Loucy (cell line): ENCODE measurements around the gene AP2A1.

Experiments
- H2AFZ ChIP-seq: fragments of 200-600 bp; sonication (generic); 2 replicates; pipeline ENCODE4 v1.6.0; 2016; ENCODE audit warnings: antibody characterized with exemption, mild to moderate bottlenecking, low read length, moderate library complexity
- H3F3A ChIP-seq: fragments of 200-600 bp; 2 replicates; pipeline ENCODE4 v1.6.0; 2016; ENCODE audit warnings: antibody characterized with exemption, low read depth, mild to moderate bottlenecking
- H3K27me3 ChIP-seq: fragments of 200-600 bp; sonication (generic); 2 replicates; pipeline ENCODE4 v1.6.1; 2014; ENCODE audit warnings: low read length, mild to moderate bottlenecking; ENCODE audit not compliant: insufficient read depth, poor library complexity, severe bottlenecking
- H3K36me3 ChIP-seq: fragments of 200-600 bp; sonication (generic); 2 replicates; pipeline ENCODE4 v1.6.1; 2016; ENCODE audit warnings: low read length; ENCODE audit not compliant: insufficient read depth
- H3K4me1 ChIP-seq: fragments of 200-600 bp; sonication (generic); 2 replicates; pipeline ENCODE4 v1.5.1; 2014; ENCODE audit warnings: low read length, mild to moderate bottlenecking; ENCODE audit not compliant: insufficient read depth, poor library complexity, severe bottlenecking
- H3K4me2 ChIP-seq: fragments of 200-600 bp; sonication (generic); 2 replicates; pipeline ENCODE4 v1.6.0; 2014; ENCODE audit warnings: antibody characterized with exemption, low read length, low read depth, mild to moderate bottlenecking; ENCODE audit not compliant: poor library complexity, severe bottlenecking
- H3K4me3 ChIP-seq: fragments of 200-600 bp; sonication (generic); 2 replicates; pipeline ENCODE4 v1.5.1; 2014; ENCODE audit warnings: low read length, mild to moderate bottlenecking, mixed read lengths; ENCODE audit not compliant: poor library complexity, severe bottlenecking
- H3K79me2 ChIP-seq: fragments of 200-600 bp; sonication (generic); 2 replicates; pipeline ENCODE4 v1.6.1; 2014; ENCODE audit warnings: low read length; ENCODE audit not compliant: insufficient read depth
- H3K9ac ChIP-seq: fragments of 200-600 bp; sonication (generic); 2 replicates; pipeline ENCODE4 v1.6.0; 2014; ENCODE audit warnings: mild to moderate bottlenecking, low read depth, low read length, moderate library complexity; ENCODE audit not compliant: poor library complexity, severe bottlenecking
- H3K9me2 ChIP-seq: fragments of 200-600 bp; sonication (generic); replicated peaks from 2 replicates; pipeline ENCODE4 v1.6.1; 2016; ENCODE audit warnings: low read depth, low read length, mixed read lengths
- H3K9me3 ChIP-seq: fragments of 200-600 bp; sonication (generic); 2 replicates; pipeline ENCODE4 v1.6.1; 2014; ENCODE audit warnings: mild to moderate bottlenecking, antibody characterized with exemption, low read length, low read depth; ENCODE audit not compliant: insufficient read depth
- H4K20me1 ChIP-seq: fragments of 200-600 bp; sonication (generic); 2 replicates; pipeline ENCODE4 v1.6.0; 2014; ENCODE audit warnings: antibody characterized with exemption, low read length, mild to moderate bottlenecking; ENCODE audit not compliant: insufficient read depth, poor library complexity, severe bottlenecking
- CTCF ChIP-seq: fragments of 200-600 bp; sonication (generic); conservative IDR thresholded peaks from 2 replicates; pipeline ENCODE4 v1.5.1; 2014; ENCODE audit warnings: mild to moderate bottlenecking, antibody characterized with exemption, low read length
- EZH2phosphoT487 ChIP-seq: fragments of 200-600 bp; IDR thresholded peaks from 2 replicates; pipeline ENCODE4 v1.6.1; 2018; ENCODE audit warnings: antibody characterized with exemption, mild to moderate bottlenecking, moderate library complexity, borderline replicate concordance

The AP2A1 gene

GRCh38 chr19:49847731-49848696 lies 81.2 kb downstream of the AP2A1 start:
- H3K36me3 ChIP-seq: no peaks in the 10 kb centered on the region
- H3K9me3 ChIP-seq: no peaks in the 10 kb centered on the region
- H3F3A ChIP-seq: 0 out of 2 replicates have a peak, but pooled peaks cover 3% of the 10 kb centered on the region
- no peaks in the 10 kb centered on the region for H3K27me3 ChIP-seq
- no peaks in the 10 kb centered on the region for H3K9me2 ChIP-seq
- peaks cover 14% of the 10 kb centered on the region for H3K79me2 ChIP-seq
- peak overlapping the region; percentile 52 for H3K4me2 ChIP-seq
- H3K9ac ChIP-seq: no peak overlapping the region
- H3K4me1 ChIP-seq: peaks cover 31% of the 10 kb centered on the region
- no peak overlapping the region for H2AFZ ChIP-seq
- H4K20me1 ChIP-seq: peaks cover 14% of the 10 kb centered on the region
- peak overlapping the region; percentile 15 for H3K4me3 ChIP-seq
- TF ChIP-seq CTCF: no peak

GRCh38 chr19:49848938-49849337 lies 82.1 kb downstream of the AP2A1 start:
- peaks cover 32% of the 10 kb centered on the region for H3K4me1 ChIP-seq
- no peak overlapping the region for H2AFZ ChIP-seq
- H3K36me3 ChIP-seq: no peaks in the 10 kb centered on the region
- H4K20me1 ChIP-seq: peaks cover 23% of the 10 kb centered on the region
- peaks cover 24% of the 10 kb centered on the region for H3K79me2 ChIP-seq
- H3F3A ChIP-seq: 0 out of 2 replicates have a peak, but pooled peaks cover 3% of the 10 kb centered on the region
- no peaks in the 10 kb centered on the region for H3K27me3 ChIP-seq
- no peaks in the 10 kb centered on the region for H3K9me3 ChIP-seq
- no peaks in the 10 kb centered on the region for H3K9me2 ChIP-seq
- no peak overlapping the region for H3K9ac ChIP-seq
- H3K4me3 ChIP-seq: no peak overlapping the region
- peak overlapping the region; percentile 52 for H3K4me2 ChIP-seq
- TF ChIP-seq CTCF (no peak), EZH2phosphoT487 (no peak)

- Histone ChIP-seq H3K27me3 (no peaks in the 10 kb centered on the region), H3K4me1 (peaks cover 32% of the 10 kb centered on the region), H2AFZ (no peak overlapping the region), H4K20me1 (peaks cover 30% of the 10 kb centered on the region), H3K36me3 (no peaks in the 10 kb centered on the region), H3K4me3 (peak overlapping the region; percentile 99), H3K9ac (peak overlapping the region; percentile 90), H3K79me2 (peaks cover 30% of the 10 kb centered on the region), H3K9me3 (no peaks in the 10 kb centered on the region), H3K9me2 (no peaks in the 10 kb centered on the region), H3K4me2 (peak overlapping the region; percentile 69), H3F3A (0 out of 2 replicates have a peak, but pooled peaks cover 3% of the 10 kb centered on the region)
- TF ChIP-seq CTCF (no peak), EZH2phosphoT487 (no peak)
Observed at GRCh38 chr19:49849433-49850220, 82.8 kb downstream of the AP2A1 start.
